Spleen (tissue), 7 donors: ENCODE measurements around the gene MKLN1.

Experiments
- POLR2A ChIP-seq, 3 donors: fragments of 450-650 bp; IDR thresholded peaks; one replicate each; pipeline ENCODE4 v1.5.1; 2017; ENCODE audit warnings: antibody characterized with exemption in 3 of 3, mild to moderate bottlenecking in 1 of 3
- POLR2AphosphoS5 ChIP-seq, 3 donors: sonication (generic); formaldehyde crosslinking; IDR thresholded peaks; one replicate each; pipeline ENCODE4 v1.5.1; 2017; ENCODE audit warnings: antibody characterized with exemption in 3 of 3
- TF ChIP-seq, protein P1 (sequence below), 11 experiments: fragments of 200-600 bp in 7 of 11; fragments of 450-650 bp in 4 of 11; sonication (generic) in 4 of 11; IDR thresholded peaks in 8 of 11; conservative IDR thresholded peaks in 3 of 11; 1 replicate in 7 of 11; 2 replicates in 4 of 11; pipeline versions ENCODE4 v1.4.0 to v1.8.0; 2016 to 2021; ENCODE audit warnings: antibody characterized with exemption in 11 of 11, inconsistent platforms in 4 of 11, mild to moderate bottlenecking in 1 of 11
- donor health status: DM: no; HTN: no; CAD: no; lungs with moderate emphysema.
- donor health status: DM: no; HTN: no; CAD: no.
- donor health status: DM: no; HTN: no; CAD: no.

DNA sequence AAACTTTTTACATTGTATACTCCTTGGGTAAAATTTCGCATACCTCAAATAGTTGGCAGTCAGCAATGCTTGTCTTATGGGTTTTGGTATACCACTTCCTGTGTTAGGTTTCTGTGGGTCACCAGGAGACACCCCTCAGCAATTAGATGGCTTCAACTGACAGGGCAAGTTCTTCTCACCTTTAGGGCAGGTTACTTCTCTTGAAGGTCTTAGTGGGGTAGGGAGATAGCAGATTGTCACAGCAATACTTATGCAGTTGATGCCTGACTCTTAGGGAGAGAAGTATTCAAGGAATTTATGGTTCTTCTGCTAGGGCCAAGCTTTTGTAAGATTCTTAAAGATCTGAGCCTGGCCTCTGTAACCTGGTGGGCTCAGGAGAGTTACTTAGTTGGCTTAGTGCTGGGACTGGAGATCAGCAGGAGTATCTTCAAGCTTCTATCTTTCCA lies 42.9 kb downstream of the MKLN1 start:
- TF ChIP-seq, protein P1, sequence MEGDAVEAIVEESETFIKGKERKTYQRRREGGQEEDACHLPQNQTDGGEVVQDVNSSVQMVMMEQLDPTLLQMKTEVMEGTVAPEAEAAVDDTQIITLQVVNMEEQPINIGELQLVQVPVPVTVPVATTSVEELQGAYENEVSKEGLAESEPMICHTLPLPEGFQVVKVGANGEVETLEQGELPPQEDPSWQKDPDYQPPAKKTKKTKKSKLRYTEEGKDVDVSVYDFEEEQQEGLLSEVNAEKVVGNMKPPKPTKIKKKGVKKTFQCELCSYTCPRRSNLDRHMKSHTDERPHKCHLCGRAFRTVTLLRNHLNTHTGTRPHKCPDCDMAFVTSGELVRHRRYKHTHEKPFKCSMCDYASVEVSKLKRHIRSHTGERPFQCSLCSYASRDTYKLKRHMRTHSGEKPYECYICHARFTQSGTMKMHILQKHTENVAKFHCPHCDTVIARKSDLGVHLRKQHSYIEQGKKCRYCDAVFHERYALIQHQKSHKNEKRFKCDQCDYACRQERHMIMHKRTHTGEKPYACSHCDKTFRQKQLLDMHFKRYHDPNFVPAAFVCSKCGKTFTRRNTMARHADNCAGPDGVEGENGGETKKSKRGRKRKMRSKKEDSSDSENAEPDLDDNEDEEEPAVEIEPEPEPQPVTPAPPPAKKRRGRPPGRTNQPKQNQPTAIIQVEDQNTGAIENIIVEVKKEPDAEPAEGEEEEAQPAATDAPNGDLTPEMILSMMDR (IDR thresholded peaks at IDR 0.05 in 8 of 11, conservative IDR thresholded peaks at IDR 0.05 in 3 of 11), result no peak
- TF ChIP-seq POLR2A (IDR thresholded peaks at IDR 0.05) (no peak), POLR2AphosphoS5 (IDR thresholded peaks at IDR 0.05) (no peak)
